Measurements from ENCODE around the gene SLC22A4.

GRCh38 chr5:132370971-132371602 lies 76.9 kb downstream of the SLC22A4 start:
- TF ChIP-seq EZH2 (optimal IDR thresholded peaks at IDR 0.05; ENCODE audit: low read depth, low read length) = no peak
- no peak for TF ChIP-seq CTCF (IDR thresholded peaks at IDR 0.05; ENCODE audit: low read length)
- no peak for TF ChIP-seq EZH2phosphoT487 (IDR thresholded peaks at IDR 0.05; ENCODE audit: low read length)

Measured in MM.1S (cell line).